NCI-H2196 (cell line): Measurements from ENCODE around the gene HECTD4.
"Not testable (repeated sequence)": the region's sequence is repeated elsewhere in the genome, so short reads cannot be mapped to it uniquely, and the experiment has no call there.

Experiments used
- DNase-seq: peaks from one replicate; lab custom pipeline; 2025; ENCODE audit not compliant: unreplicated experiment; lab: John Stamatoyannopoulos, UW

Gene HECTD4, protein sequence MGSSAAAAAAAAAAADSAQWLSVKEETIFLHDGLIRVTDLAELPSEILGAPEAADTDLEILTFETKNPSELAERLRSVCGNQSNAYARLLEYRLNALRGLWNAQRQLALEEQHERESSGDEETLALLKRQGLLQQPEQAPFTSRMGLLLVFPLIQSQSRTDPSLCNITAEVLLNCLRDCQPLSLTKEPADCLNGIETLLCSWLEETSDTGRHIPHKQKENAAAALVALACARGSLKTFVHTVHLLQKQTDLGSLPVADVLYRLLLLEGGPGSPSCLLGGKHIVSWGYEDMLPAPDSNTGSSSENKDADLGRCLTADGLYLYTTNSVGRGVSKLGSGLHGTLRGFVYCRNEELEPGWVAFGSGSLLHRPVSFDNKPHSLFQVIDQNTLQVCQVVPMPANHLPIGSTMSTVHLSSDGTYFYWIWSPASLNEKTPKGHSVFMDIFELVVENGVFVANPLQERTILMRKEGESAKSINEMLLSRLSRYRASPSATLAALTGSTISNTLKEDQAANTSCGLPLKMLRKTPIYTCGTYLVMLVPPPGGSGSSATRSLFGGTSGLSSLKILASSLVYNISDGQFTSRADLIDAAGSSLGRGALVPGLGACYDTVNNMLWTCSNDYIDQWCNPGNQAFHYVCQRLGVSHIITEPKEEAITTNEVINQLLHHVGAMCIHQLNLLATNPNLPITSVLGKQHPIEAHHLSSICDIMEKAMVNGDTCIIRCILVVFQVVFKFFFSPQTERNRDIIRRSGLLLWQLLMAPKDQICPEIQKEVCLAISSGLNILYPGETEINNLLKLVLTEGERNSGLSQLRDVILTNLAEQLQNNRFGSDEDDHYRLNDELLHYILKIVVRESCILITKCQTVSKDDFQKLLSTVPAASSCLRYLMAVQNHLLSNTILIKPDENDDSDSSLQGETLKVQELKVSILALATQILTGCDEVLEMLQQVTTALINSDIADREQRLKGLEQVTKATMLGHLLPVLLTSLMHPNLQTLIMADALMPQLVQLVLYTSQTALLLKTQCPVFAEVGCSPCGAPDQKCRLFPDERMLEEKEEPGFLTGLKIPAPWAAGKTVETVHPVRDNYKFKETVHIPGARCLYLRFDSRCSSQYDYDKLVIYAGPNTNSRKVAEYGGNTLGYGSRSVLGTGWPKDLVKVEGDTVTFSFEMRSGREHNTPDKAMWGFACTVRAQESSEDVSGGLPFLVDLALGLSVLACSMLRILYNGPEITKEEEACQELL (N-terminal part only)

DNA sequence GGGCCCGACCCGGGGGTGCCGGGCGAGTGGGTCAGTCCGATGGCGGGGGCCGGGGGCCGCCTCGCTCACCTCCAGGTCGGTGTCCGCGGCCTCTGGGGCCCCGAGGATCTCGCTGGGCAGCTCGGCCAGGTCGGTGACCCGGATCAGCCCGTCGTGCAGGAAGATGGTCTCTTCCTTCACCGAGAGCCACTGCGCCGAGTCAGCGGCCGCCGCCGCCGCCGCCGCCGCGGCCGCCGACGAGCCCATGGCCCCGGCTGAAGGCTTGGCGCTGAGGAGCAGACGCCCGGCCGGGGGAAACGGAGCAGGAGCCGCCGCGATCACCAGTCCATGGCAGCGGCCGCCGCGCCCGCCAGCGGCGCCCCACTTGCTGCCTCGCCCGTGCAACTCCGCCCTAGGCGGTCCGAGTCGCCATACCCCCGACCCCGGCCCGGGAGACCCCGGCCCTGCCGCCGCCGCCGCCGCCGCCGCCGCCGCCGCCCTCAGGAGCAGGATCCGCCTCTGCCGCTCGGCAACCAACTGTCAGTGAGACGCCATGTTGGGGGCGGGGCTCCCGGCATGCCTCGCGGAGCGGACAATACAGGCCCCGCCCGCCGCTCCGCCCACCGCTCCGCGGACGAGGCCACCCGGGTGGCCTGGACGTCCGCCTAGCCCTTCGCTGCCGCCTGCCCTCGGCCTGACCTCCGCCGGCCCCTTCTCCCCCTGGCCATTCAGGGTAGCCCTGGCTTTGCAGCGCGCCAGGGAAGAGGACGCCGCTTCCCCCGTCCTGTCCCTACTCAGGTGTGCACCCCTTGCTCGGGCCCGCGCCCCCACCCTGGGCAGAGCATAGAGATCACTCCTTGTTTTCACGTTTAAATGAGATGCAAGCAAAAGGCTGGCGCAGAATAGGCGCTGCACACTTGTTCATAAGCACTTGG, at the start of gene HECTD4:
TSS of gene HECTD4 (minus strand) at position 549 of the 914 bp plus-strand sequence. CDS start at position 246, 303 bp downstream.
- peak; percentile 98 for DNase-seq

DNA sequence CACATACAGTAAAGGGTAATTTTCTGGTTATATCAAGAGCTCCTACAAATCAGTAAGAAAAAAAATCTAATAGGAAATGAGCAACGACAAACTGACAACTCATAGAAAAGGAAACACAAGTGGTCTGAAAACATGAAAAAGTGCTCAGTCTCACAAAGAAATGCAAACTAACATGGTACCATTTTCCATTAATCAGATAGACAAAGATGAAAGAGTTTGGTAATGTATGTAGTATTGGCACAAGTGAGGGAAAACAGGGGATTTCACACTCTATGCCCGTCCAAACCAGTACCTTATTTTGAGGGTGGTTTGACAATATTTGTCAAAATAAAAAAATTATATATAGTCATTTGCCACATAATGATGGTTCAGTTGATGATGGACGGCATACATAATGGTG, 49.7 kb upstream of the HECTD4 start:
- no peak for DNase-seq

DNA sequence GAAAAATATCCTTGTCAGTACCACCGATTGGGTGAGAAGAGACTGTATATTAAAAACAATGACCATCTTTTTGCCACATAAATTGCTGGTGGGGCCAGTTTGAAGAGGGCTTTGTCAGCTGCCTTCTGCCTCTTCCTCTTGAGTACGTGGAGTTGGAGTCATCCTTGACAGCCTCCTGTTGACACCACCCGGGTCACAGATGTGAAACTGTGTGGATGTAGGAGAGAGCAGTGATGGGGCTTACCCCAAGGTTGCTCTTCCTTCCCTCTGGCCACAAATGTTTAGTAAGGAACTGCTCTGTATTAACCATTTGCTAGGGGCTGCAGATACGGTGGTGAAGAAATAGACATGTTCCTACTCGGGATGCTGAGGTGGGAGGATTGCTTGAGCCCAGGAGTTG, 48.7 kb upstream of the HECTD4 start:
- no peak for DNase-seq

DNA sequence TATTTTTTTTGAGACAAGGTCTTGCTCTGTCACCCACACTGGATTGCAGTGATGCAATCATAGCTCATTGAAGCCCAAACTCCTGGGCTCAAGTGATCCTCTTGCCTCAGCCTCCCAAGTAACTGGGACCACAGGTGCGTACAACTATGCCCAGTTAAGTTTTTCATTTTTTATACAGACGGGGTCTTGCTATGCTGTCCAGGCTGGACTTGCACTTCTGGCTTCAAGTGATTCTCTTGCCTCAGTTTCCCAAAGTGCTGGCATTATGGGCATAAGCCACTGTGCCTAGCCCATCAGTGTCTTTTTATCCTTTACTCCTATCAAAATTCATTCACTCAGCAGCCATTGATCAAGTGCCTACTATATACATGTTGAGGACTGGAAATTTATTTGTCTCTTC, 45.5 kb upstream of the HECTD4 start:
- no peak for DNase-seq

DNA sequence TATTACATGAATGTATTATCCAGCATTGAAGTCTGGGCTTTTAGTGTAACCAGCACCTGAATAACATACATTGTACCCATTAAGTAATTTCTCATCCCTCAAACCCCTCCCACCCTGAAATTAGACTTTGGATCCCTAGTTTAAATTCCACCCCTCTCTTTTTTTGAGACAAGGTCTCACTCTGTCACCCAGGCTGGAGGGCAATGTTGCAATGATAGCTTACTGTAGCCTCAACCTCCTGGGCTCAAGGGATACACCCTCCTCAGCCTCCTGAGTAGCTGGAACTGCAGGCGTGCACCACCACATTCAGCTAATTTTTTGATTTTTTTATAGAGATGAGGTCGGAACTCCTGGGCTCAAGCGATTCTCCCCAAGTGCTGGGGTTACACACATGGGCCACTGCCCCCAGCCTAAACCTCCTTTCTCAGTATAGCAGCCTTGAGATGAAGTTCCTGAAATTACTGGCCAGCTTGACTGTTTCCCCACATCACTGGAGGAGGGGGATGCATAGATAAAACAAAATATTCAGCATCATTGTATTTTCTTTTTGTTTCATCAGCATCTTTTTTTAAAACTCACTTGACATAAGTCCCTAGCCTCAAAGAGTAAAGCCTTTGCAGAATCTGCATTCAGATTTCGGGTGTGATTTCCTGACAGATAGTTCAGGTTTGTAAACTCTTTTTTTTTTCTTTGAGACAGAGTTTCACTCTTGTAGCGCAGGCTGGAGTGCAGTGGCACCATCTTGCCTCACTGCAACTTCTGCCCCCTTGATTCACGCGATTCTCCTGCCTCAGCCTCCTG, 43.6 kb upstream of the HECTD4 start:
- no peak for DNase-seq

DNA sequence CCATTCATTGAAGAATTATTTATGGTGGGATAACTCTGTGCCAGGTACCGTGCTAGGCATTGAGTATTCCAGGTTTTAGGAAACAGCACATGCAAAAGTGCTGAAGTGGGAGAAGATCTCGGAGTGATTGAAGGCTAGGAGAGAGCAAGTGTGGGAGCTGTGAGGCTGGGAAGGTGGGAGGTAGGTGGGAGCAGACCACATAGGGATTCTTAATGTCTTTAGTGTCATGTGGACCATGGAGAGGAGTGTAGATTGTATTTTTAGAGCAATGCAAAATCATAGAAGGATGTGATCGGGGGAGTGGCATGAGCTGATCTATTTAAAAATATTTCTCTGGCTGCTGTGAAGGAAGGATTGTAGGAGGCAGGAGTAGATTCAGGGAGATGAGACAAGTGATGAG, 41.9 kb upstream of the HECTD4 start:
- DNase-seq = no peak

DNA sequence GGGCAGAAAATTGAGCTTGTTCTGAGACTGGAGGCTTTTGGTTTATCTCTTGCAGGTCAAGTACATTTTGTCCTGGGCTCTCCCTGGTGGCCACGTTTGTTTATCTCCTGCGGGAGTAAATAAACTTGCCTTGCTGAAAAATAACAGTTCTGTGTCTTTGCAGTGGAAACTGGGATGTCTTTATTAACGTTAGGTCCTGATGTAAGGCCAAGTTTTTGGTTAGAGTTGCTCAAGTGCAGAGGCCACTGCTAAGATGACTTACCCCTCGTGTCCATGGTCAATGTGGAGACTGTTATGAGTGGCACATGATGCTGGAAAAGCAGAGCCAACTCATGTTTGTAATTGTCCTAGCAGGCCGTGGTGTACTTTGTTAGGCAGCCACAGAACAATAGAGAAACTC, 40.3 kb upstream of the HECTD4 start:
- no peak for DNase-seq

DNA sequence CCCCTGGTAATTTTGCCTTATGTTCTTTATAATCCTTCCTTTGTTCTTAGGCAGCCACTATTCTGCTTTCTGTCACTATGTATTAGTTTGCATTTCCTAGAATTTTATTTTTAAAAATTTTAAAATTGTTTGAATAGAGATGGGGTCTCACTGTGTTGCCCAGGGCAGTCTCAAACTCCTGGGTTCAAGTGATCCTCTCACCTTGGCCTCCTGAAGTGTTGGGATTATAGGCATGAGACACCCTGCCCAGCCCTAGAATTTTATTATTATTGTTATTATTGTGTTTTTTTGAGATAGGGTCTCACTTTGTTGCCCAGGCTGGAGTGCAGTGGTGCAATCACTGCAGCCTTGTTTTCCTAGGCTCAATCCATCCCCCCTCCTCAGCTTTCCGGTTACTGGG, 39.1 kb upstream of the HECTD4 start:
- no peak for DNase-seq

DNA sequence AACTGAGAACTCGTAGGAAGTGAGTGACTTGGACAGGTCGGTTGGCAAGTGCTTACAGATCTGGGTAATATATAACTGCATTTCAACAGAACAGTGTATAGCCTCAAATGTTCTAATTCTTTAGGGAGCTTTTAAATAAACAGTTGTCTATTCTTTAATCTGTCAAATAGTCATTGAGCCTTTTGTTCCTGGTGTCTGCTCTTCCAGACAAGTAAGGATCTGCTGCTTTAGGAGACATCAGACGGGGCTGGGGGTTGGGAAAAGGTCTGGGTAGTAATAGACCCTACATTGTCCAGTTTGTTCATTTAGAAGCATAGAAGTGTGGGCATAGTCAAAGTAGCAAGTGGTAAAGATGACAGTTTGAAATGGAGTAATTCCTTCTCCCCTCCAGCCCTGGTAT, 38.5 kb upstream of the HECTD4 start:
- DNase-seq = no peak

DNA sequence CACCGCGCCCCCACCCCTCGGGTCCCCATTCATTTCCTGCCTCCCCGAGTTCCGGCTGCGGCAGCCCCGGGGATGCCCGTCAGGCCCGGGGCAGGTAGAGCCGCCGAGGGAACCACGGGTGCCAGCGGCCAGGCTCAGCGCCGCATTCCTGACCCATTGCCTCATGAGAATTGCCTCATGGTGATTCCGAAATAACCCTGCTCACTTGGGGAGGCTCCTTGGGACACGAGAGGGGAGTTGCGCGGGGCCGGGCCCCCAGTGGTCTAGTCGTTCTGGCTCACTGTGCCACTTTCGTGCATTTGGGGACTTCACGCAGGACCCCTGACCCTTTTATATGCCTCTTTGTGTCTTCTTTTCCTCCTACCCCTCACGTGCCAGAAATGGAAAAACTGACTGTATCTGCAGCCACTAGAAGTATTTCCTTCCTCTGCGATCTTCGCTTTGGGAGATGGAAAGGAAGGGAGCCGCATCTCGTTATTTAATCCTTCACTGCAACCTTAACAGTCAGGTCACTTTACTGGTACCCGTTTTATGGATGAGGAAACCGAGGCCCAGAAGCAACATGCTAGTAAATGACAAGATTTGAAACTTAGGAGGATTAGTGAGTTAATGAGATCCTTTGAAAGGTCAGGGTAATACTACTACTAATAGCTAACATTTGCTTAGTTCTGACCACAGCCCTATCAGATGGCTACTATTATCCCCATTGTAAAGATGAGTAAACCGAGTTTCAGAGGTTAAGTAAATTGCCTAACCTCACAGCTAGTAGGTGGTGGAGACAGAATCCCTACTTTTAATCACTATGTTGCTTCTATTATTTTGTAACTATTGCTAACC, 37.3 kb upstream of the HECTD4 start:
- DNase-seq = peak; percentile 53

DNA sequence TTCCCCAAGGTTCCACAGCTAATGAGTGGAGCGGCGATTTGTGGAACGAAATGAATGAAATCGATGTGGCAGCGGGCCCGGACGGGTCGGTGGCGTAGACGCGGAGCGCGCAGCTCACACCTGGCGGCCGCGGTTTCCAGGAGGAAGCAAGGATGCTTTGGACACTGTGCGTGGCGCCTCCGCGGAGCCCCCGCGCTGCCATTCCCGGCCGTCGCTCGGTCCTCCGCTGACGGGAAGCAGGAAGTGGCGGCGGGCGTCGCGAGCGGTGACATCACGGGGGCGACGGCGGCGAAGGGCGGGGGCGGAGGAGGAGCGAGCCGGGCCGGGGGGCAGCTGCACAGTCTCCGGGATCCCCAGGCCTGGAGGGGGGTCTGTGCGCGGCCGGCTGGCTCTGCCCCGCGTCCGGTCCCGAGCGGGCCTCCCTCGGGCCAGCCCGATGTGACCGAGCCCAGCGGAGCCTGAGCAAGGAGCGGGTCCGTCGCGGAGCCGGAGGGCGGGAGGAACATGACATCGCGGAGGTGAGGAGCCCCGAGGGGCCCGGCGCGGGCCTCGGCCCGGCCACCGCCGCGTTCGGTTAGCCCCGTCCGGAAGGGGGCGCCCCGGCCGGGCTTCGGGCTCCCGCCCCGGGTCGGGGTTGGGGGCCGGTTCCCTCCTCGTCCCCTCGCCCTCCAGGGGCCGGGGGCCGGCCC, 36.5 kb upstream of the HECTD4 start, which contains the start of gene PTPN11:
TSS of gene PTPN11 (plus strand) at position 340 of the 689 bp plus-strand sequence. CDS start at position 505, 165 bp downstream.
- peak; percentile 80 for DNase-seq

DNA sequence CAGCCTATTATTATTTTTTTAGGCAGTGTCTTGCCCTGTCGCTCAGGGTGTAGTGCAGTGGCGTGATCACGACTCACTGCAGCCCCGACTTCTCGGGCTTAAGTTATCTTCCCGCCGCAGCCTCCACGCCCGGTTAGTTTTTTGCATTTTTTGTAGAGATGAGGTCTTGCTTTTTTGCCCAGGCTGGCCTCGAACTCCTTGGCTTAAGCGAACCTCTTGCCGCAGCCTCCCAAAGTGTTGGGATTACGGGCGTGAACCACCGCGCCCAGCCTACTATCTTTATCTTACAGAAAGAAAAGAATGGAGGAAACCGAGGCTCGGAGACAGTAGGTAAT, 36.0 kb upstream of the HECTD4 start:
- no peak for DNase-seq

DNA sequence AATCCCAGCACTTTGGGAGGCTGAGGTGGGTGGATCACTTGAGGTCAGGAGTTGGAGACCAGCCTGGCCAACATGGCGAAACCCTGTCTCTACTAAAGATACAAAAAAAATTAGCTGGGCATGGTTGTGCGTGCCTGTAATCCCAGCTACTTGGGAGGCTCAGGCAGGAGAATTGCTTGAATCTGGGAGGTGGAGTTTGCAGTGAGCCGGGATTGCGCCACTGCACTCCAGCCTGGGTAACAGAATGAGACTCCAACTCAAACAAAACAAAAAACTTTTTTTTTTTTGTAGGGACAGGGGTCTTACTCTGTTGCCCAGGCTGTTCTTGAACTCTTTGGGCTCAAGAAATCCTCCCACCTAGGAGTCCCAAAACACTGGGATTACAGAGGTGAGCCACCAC, 33.2 kb upstream of the HECTD4 start:
- not testable (repeated sequence) for DNase-seq

DNA sequence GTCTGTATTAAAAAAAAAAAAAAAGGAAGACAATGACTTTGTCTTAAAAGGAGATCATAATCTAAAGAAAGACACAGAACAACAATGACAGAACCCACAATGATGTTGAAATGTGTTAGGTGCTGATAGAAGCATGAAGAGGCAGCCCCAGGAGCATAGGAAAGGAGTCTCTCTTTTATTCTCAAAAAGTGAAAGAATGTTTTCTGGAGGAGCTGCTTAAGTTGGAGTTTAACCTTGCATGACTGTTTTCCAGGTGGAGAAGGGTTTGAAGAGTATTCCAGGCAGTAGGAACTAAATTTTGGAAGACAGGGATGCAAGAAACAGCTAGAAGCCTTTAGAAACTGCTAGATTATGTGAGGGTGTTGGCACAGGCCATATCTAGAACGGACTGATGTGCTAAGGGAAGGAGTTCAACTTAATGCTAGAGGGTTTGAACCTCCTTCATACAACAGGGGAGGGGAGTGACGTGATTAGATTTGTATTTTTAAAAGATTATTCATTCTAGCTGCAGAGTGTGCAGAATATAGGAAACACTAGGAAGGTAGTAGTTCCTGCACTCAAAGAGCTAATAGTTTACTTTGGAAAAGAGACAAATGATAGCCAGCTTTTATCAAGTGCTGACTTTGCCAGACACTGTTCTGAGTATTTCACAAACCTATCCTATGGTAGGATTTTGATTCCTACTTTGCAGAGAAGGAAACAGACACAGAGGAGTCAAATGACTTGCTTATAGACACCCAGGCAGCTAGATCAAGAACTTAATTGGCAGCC, 31.8 kb upstream of the HECTD4 start:
- DNase-seq = no peak

DNA sequence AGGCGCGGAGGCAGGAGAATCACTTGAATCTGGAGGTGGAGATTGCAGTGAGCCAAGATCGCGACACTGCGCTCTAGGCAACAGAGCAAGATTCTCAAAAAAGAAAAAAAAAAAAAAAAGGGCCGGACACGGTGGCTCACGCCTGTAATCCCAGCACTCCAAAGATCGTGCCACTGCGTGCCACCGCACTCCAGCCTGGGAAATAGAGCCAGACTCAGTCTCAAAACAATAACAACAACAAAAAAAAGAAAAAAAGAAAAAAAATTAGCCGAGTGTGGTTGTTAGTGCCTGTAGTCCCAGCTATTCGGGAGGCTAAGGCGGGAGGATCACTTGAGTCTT, 27.6 kb upstream of the HECTD4 start:
- no peak for DNase-seq

DNA sequence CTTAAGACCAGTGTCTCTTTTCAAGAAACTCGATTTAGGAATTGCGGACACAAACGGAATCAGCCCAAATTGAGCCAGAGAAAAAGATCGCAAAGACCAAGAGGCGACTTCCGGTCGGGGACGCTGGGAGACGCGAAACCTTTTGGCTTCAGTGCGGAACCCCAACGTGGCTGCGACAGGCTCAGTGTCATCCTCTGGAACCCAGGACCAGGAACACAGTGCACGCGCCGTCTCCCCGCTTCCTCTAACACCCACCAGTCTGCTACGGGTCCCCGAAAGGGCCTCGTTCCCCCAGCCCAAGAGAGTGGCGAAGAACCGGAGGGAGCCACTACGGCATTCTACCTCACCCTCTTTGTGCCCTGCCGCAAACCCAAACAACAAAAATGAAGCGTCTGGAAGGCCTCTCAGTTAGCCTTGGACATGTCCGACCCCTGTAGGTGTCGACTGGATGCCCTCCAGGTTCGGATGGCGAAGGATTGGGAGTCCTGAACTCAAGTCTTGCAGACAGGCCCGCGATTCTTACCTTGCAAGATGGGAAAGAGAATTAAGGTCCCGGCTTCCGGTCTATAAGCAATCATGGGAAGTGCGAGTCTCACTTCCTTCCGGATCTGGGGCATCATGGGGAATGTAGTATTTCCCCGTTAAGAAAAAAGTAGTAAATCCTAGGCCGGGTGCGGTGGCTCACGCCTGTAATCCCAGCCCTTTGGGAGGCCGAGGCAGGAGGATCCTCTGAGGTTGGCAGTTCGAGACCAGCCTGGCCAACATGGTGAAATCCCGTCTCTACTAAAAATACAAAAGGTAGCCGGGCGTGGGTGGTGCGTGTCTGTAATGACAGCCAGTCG, 27.1 kb upstream of the HECTD4 start, which contains the start of gene RPL6:
TSS of gene RPL6 (minus strand) at position 542 of the 842 bp plus-strand sequence. CDS start 949 bp downstream, outside the sequence.
- peak; percentile 85 for DNase-seq
